Right forelimb (tissue), 1 donor: ENCODE measurements around the gene LARP6.
A peak's percentile ranks its signal among the peaks of the same experiment; 100 is the strongest.
"Not testable (repeated sequence)": the region's sequence is repeated elsewhere in the genome, so short reads cannot be mapped to it uniquely, and the experiment has no call there.

ENCODE experiments used
- DNase-seq: peaks from one replicate; pipeline ENCODE4 v3.0.0-alpha.2; 2018

LARP6 gene

DNA sequence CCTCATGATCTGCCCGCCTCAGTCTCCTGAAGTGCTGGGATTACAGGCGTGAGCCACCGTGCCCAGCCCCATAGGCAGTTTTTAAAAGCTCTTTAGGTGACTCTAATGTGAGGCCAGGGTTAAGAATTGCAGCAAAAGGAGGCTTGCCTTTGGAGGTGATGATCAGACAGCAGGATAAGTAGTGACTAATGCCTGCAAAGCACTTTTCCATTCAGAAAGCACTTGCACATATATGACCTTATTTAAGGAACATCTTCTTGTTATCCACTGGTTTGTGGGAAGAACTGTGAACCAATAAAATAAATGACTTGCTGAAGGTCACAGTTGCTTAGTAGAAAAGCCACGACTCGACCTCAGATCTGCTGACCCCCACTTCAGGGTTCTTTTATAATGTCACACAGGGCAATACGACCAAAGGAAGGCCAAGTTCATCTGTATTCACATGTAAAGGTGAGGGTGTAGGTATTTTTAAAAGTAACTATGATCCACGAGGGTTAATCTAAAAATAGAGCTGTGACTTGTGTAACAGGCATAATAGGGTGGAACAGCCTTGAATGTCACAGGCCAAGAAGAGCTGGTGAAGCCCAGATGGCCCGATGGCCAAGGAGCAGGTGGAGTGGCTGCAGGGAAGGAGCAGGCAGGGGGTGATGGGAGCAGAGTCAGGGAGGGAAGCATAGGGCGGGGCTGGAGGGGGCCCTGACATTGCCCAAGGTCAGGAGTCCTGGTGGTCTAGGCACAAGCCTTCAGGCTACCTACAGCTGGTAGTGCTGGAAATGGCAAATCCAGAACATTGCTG lies 24.4 kb downstream of the LARP6 start:
- no peak for DNase-seq

DNA sequence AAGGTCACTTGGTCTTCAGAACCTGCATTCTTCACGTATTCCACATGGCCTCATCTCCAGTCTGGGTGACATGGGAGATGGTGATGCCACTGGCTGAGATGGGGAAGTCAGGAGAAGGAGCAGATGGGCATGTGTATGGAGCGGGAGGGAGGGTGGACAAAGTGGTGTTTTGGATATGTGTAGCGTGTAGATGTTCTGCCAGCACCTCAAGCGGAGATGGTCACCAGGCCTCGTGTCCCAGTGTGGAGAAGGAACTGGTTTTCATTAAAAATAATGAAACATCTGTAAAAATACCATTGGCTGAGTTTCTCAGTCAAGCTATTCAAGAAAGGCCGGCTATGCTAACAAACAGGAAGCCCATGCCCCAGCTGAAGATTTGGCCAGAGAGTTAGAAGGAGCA lies 26.2 kb downstream of the LARP6 start:
- no peak for DNase-seq

DNA sequence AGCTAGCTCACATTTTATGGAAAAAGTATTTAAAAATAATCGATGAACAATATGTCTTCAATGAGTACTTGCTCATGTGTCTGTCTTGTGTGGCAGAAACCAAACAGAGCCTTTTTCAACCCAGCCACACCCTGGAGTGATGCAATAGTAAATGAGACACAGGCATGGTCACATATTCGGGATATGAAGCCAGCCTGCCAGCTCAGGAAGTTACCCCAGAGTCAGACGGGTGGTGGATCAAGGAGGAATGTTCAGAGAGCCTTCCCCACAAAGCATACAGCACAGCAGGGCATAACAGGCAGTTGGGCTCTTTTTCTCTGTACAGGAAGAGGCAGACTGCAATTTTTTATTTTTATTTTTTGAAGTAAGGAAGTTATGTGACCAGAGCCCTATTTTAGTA lies 27.3 kb downstream of the LARP6 start:
- DNase-seq, result no peak

GRCh38 chr15:70825841-70826240 lies 28.1 kb downstream of the LARP6 start:
- DNase-seq, result no peak

DNA sequence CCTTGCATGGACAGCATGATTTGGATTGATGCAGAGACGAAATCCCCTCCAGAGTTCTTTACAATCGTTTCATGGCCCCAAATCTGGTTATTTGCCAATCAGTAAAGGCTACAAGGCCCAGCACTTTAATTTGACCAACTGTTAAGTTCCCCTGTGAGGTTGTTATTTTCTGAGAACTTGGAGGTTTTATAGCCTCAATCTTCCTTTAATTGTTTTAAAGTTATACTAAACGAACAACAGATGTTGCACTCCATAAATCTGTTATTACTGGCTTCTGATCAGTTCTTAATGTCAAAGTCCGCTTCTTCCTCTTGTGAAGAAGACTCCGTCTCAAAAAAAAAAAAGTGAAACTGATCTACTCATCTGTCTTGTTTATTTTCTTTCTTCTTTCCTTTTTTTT lies 30.8 kb downstream of the LARP6 start:
- DNase-seq, result no peak

GRCh38 chr15:70820214-70820613 lies 33.7 kb downstream of the LARP6 start:
- DNase-seq, result no peak

GRCh38 chr15:70818580-70818979 lies 35.4 kb downstream of the LARP6 start:
- no peak for DNase-seq

DNA sequence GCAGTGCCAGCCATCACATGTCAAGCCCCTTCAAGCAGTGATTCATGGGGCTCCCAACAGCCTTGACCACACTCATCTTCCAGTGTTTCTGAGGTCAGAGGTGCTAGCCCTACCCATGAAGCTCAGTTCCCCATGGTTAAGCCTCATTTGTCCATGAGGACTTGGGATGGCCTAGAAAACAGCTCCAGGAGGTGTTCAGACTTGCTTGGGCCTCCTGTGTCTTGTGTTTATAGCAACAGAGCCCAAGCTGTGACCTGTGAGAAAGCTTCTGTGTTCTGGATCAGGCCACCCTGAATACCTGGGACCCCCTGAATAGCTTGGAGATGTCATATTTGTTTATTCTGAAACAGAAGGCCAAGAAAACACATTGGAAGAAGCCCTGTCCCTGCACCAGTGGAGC lies 36.7 kb downstream of the LARP6 start:
- DNase-seq, result no peak

GRCh38 chr15:70815604-70816003 lies 38.4 kb downstream of the LARP6 start:
- no peak for DNase-seq

DNA sequence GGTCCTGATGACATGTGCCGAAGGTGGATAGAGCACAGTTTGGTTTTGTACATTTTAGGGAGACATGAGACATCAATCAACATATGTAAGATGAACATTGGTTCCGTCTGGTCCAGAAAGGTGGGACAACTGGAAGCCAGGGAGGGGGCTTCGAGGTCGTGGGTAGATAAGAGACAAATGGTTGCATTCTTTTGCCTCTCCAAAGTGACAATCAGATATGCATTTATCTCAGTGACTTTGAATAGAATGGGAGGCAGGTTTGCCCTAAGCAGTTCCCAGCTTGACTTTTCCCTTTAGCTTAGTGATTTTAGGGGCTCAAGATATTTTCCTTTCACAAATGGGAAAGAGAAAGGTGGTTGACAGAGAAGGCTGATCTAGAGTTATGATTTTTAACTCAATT lies 38.9 kb downstream of the LARP6 start:
- not testable (repeated sequence) for DNase-seq

DNA sequence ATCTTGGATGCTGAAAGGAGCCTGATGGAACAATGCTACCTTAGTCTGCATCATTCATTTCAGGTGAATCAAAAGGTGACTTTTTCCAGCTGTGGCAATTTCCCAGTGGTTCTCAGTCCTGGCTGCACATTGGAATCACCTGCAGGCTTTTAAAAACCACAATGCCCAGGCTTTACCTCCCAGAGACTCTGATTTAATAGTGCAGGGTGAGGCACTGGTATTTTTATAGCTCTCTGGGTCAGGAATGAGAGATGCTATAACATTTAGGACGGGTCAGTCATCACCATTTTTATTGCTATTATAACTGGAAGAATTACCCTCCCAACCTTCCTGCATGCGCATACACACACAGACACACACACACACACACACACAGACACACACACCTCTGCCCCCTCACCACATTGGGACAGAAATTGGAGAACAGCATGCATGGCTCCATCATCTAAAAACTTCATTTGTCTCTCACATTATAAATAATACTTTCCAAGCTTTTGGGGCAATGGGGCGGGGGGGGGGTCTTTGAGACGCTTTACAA lies 41.1 kb downstream of the LARP6 start:
- no peak for DNase-seq

- no peak for DNase-seq
Measured at GRCh38 chr15:70810916-70811578, 42.9 kb downstream of the LARP6 start.

GRCh38 chr15:70806992-70807712 lies 46.8 kb downstream of the LARP6 start:
- DNase-seq, result no peak

GRCh38 chr15:70804388-70804787 lies 49.6 kb downstream of the LARP6 start:
- DNase-seq, result not testable (repeated sequence)

GRCh38 chr15:70802629-70803028 lies 51.3 kb downstream of the LARP6 start:
- DNase-seq, result no peak

DNA sequence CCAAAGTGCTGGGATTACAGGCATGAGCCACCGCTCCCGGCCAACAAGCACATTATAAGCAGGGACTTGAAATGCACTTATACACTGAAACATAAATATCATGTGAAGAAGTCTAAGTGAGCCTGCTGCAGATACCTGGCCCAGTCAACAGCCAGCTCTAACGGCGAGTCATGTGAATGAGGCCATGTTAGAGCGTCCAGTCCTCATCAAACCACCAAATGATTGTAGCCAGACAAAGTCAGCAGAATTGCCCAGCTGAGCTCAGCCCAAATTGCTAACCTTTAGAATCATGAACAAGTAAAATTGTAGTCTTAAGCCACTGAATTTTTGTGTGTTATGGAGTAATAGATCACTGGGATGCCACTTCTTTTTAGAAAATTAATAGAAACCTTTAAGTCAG lies 52.8 kb downstream of the LARP6 start:
- no peak for DNase-seq

GRCh38 chr15:70799667-70800450 lies 54.1 kb downstream of the LARP6 start:
- DNase-seq, result no peak

GRCh38 chr15:70797464-70797863 lies 56.5 kb downstream of the LARP6 start:
- no peak for DNase-seq

GRCh38 chr15:70796516-70797310 lies 57.2 kb downstream of the LARP6 start:
- no peak for DNase-seq

- no peak for DNase-seq
Measured at GRCh38 chr15:70795311-70795665, 58.7 kb downstream of the LARP6 start.

GRCh38 chr15:70794596-70795310 lies 59.2 kb downstream of the LARP6 start:
- DNase-seq, result peak; percentile 57
